B cell (primary cell): ENCODE data around the gene SMIM9. TPM values are rescaled to one million over a fixed set of nuclear protein-coding genes. Genes with fewer than 3 reads are reported as not detected.
A peak's percentile ranks its signal among the peaks of the same experiment; 100 is the strongest.

Source experiments
- ATAC-seq: fragments of 200-7000 bp; cut with Tn5 transposase; one replicate; pipeline ENCODE4 v1.10.0; 2021; ENCODE audit warnings: low read depth, mild to moderate bottlenecking, moderate number of reproducible peaks, moderate library complexity
- CTCF ChIA-PET: fragments of 350-600 bp; sonication (Branson Sonifier 250); formaldehyde crosslinking; loops from one replicate; lab custom pipeline; 2021; ENCODE audit warnings: antibody characterized with exemption, inconsistent platforms; lab: Charles Lee
- POLR2A ChIA-PET: fragments of 350-600 bp; sonication (Branson Sonifier 250); formaldehyde crosslinking; loops from one replicate; lab custom pipeline; 2021; ENCODE audit warnings: antibody characterized with exemption; lab: Charles Lee
- DNase-seq: peaks from one replicate; pipeline ENCODE4 v3.0.0; 2013
- H2AFZ ChIP-seq: 2 replicates; pipeline ENCODE4 v1.6.1; 2012; ENCODE audit warnings: mild to moderate bottlenecking, low read depth, low read length; ENCODE audit not compliant: insufficient read depth, poor library complexity, severe bottlenecking
- H3K27ac ChIP-seq, 2 donors: 1 replicate in 1 of 2; 2 replicates in 1 of 2; pipeline ENCODE4 v1.5.1; 2012 to 2013; ENCODE audit warnings: low read length in 2 of 2, mild to moderate bottlenecking in 2 of 2, moderate library complexity in 1 of 2
- H3K27me3 ChIP-seq, 4 experiments: fragments of 200-600 bp in 1 of 4; sonication (generic) in 1 of 4; replicated peaks in 1 of 4; 1 replicate in 2 of 4; 2 replicates in 2 of 4; pipeline versions ENCODE4 v1.6.1 to v1.7.0; 2013 to 2016; ENCODE audit warnings: low read length in 3 of 4, mild to moderate bottlenecking in 2 of 4, mixed read lengths in 1 of 4, moderate library complexity in 1 of 4; ENCODE audit not compliant: insufficient read depth in 4 of 4, control insufficient read depth in 3 of 4; ENCODE audit errors: control extremely low read depth in 1 of 4
- H3K36me3 ChIP-seq, 2 experiments: replicated peaks in 1 of 2; 1 replicate in 1 of 2; 2 replicates in 1 of 2; pipeline versions ENCODE4 v1.6.1 to v1.7.1; 2013; ENCODE audit warnings: low read length in 1 of 2; ENCODE audit not compliant: insufficient read depth in 2 of 2, control insufficient read depth in 1 of 2; ENCODE audit errors: control extremely low read depth in 1 of 2, extremely low read depth in 1 of 2
- H3K4me1 ChIP-seq, 2 donors: fragments of 200-600 bp in 1 of 2; sonication (generic) in 1 of 2; 1 replicate in 1 of 2; 2 replicates in 1 of 2; pipeline versions ENCODE4 v1.5.1 to v1.6.1; 2013 to 2017; ENCODE audit warnings: low read length in 2 of 2; ENCODE audit not compliant: control insufficient read depth in 2 of 2, insufficient read depth in 2 of 2
- H3K4me2 ChIP-seq: replicated peaks from 2 replicates; pipeline ENCODE3; 2012; ENCODE audit warnings: mild to moderate bottlenecking, low read depth, low read length; ENCODE audit not compliant: poor library complexity, severe bottlenecking
- H3K4me3 ChIP-seq, 5 experiments: fragments of 200-600 bp in 1 of 5; sonication (generic) in 1 of 5; 1 replicate in 3 of 5; 2 replicates in 2 of 5; pipeline versions ENCODE4 v1.5.1 to v1.7.0; 2011 to 2016; ENCODE audit warnings: low read length in 4 of 5, mild to moderate bottlenecking in 4 of 5, low read depth in 2 of 5, control low read depth in 1 of 5, moderate library complexity in 1 of 5; ENCODE audit not compliant: insufficient read depth in 1 of 5; ENCODE audit errors: control extremely low read depth in 1 of 5, extremely low read depth in 1 of 5
- H3K79me2 ChIP-seq: fragments of 200-600 bp; sonication (generic); one replicate; pipeline ENCODE4 v1.6.0; 2016; ENCODE audit warnings: low read length; ENCODE audit not compliant: control insufficient read depth, insufficient read depth
- H3K9ac ChIP-seq: fragments of 200-600 bp; sonication (generic); 2 replicates; pipeline ENCODE4 v1.6.1; 2017; ENCODE audit warnings: mild to moderate bottlenecking, low read length, moderate library complexity
- H3K9me3 ChIP-seq, 3 donors: one replicate each; pipeline versions ENCODE4 v1.6.1 to v1.7.1; 2013; ENCODE audit warnings: low read length in 2 of 3; ENCODE audit not compliant: control insufficient read depth in 2 of 3, insufficient read depth in 1 of 3; ENCODE audit errors: control extremely low read depth in 1 of 3
- H4K20me1 ChIP-seq: 2 replicates; pipeline ENCODE4 v1.6.0; 2012; ENCODE audit warnings: mild to moderate bottlenecking, low read length; ENCODE audit not compliant: insufficient read depth, control insufficient read depth, poor library complexity, severe bottlenecking
- H3K27ac Mint-ChIP-seq: one replicate; pipeline ENCODE4 v1.8.0; 2021; ENCODE audit warnings: mixed read lengths
- H3K27me3 Mint-ChIP-seq: one replicate; pipeline ENCODE4 v1.8.0; 2021; ENCODE audit warnings: mixed read lengths
- H3K4me1 Mint-ChIP-seq: one replicate; pipeline ENCODE4 v1.8.0; 2021; ENCODE audit warnings: mixed read lengths
- H3K4me3 Mint-ChIP-seq: one replicate; pipeline ENCODE4 v1.8.0; 2021; ENCODE audit warnings: mixed read lengths
- H3K9me3 Mint-ChIP-seq: one replicate; pipeline ENCODE4 v1.8.0; 2022; ENCODE audit warnings: mixed read lengths; ENCODE audit not compliant: insufficient read depth
- EZH2 ChIP-seq: IDR thresholded peaks from 2 replicates; pipeline ENCODE4 v1.6.1; 2012; ENCODE audit warnings: borderline replicate concordance, low read depth, mild to moderate bottlenecking, moderate library complexity, low read length; ENCODE audit not compliant: insufficient read depth, poor library complexity, severe bottlenecking
- WGBS: methylation state at CpG from one replicate; pipeline ENCODE4 v1.1.5; 2013; ENCODE audit warnings: missing lambda C conversion rate; ENCODE audit not compliant: insufficient coverage; 5-methylcytosine and 5-hydroxymethylcytosine counted together
- intact Hi-C: fragments of 100-400 bp; cut with micrococcal nuclease; formaldehyde crosslinking; loops from one replicate; pipeline ENCODE4 v1.10.0; 2022
- polyA plus RNA-seq: library from polyadenylated mRNA; depleted of rRNA; stranded (reverse); fragments of >200 nt; gene quantifications from 2 replicates; pipeline ENCODE4 v1.2.3, GENCODE V29; 2012
- total RNA-seq, 2 donors: library from RNA; stranded (reverse); fragments of 120-200 nt in 1 of 2; gene quantifications; 1 replicate in 1 of 2; 2 replicates in 1 of 2; pipeline versions ENCODE4 v1.2.3 to v1.2.4, GENCODE V29; 2013 to 2022
- TF ChIP-seq, protein P1 (sequence below): fragments of 200-600 bp; IDR thresholded peaks from one replicate; pipeline ENCODE4 v1.8.0; 2022; ENCODE audit warnings: antibody characterized with exemption, mild to moderate bottlenecking

SMIM9 gene
- total and polyA plus RNA-seq, 2 donors (not counting 1 experiment from before 2014, with no cell fraction given) = not detected

DNA sequence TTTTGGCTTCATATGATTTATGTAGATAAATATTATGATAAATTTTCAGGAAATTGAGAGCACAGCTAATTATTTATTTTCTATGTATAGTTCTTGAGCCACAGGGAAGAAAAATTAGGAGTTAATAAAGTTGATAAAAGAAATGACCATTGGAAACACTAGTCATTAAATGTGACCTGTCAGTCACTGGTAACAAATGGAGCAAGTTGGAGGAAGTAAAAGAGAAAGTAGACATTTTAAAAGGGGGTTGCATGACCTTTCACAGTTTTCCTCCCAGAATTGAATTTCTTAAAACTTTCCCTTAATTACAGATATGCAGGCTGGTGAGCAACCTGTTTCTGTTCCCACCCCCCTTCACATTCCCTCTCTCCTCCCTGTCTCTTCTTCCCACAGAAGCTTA is 5.3 kb downstream of the SMIM9 start:
- no peak overlapping the region for H3K27ac ChIP-seq
- peaks cover 21 to 27% of the 10 kb centered on the region in 2 donors for H3K4me1 ChIP-seq
- no peaks in the 10 kb centered on the region for H3K79me2 ChIP-seq
- Mint-ChIP-seq H3K27me3 (no peaks in the 10 kb centered on the region), H3K4me1 (peaks cover 29% of the 10 kb centered on the region), H3K4me3 (no peak overlapping the region), H3K9me3 (no peaks in the 10 kb centered on the region), H3K27ac (peak overlapping the region; percentile 79)
- ATAC-seq (no peak), DNase-seq (no peak)
- no peaks in the 10 kb centered on the region for H3K9me3 ChIP-seq
- no peaks in the 10 kb centered on the region for H4K20me1 ChIP-seq
- H3K27me3 ChIP-seq = no peaks in the 10 kb centered on the region
- H3K9ac ChIP-seq = no peak overlapping the region
- intact Hi-C loops = no loop called here
- H3K4me2 ChIP-seq = no peak overlapping the region
- ChIA-PET CTCF (interaction anchor here (1.0 kb wide), 1 partner anchor 11 kb away, joined by 3 read pairs; no protein-coding TSS in a partner anchor), POLR2A (no interaction called here)
- no peak for TF ChIP-seq EZH2
- TF ChIP-seq, protein P1, sequence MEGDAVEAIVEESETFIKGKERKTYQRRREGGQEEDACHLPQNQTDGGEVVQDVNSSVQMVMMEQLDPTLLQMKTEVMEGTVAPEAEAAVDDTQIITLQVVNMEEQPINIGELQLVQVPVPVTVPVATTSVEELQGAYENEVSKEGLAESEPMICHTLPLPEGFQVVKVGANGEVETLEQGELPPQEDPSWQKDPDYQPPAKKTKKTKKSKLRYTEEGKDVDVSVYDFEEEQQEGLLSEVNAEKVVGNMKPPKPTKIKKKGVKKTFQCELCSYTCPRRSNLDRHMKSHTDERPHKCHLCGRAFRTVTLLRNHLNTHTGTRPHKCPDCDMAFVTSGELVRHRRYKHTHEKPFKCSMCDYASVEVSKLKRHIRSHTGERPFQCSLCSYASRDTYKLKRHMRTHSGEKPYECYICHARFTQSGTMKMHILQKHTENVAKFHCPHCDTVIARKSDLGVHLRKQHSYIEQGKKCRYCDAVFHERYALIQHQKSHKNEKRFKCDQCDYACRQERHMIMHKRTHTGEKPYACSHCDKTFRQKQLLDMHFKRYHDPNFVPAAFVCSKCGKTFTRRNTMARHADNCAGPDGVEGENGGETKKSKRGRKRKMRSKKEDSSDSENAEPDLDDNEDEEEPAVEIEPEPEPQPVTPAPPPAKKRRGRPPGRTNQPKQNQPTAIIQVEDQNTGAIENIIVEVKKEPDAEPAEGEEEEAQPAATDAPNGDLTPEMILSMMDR = no peak
- H3K36me3 ChIP-seq = no peaks in the 10 kb centered on the region
- peak overlapping the region; percentile 57 for H2AFZ ChIP-seq
- no peak overlapping the region for H3K4me3 ChIP-seq

DNA sequence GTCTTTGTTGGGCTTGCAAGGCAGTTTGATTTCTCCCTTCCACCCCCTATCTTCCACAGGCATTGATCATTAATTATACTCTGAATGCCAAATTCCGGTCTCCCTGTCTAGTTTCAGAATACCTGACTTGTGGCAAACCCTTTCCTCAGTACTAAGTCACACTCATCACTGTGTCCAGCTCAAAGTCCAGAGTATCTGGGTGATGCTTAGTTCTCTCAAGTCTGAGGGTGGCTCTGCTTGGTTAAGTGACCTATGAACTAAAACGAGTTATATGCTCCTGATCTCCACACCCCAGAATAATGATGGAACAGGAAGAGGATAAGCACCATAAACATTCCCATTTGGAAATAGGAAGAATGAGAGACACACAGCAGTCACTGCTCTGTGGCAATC is 6.5 kb downstream of the SMIM9 start:
- DNase-seq (no peak), ATAC-seq (no peak)
- Histone ChIP-seq H3K27ac (peak overlapping the region; percentile 47 to 75), H3K27me3 (no peaks in the 10 kb centered on the region), H2AFZ (peak overlapping the region; percentile 43), H3K4me2 (peak overlapping the region; percentile 48), H4K20me1 (no peaks in the 10 kb centered on the region), H3K9me3 (no peaks in the 10 kb centered on the region), H3K4me1 (peaks cover 21 to 27% of the 10 kb centered on the region in 2 donors), H3K9ac (peak overlapping the region; percentile 5), H3K4me3 (peak overlapping the region in 1 of 5 experiments; percentile 8), H3K36me3 (no peaks in the 10 kb centered on the region), H3K79me2 (no peaks in the 10 kb centered on the region)
- no peaks in the 10 kb centered on the region for H3K27me3 Mint-ChIP-seq
- H3K4me1 Mint-ChIP-seq = peaks cover 29% of the 10 kb centered on the region
- ChIA-PET POLR2A (interaction anchor here (0.8 kb wide), 1 partner anchor 77 kb away, joined by 3 read pairs; the partner anchor contains the start of gene GAB3), CTCF (interaction anchor here (1.0 to 2.0 kb wide), 3 partner anchors 9 to 12 kb away, joined by 3 to 7 read pairs (median 4); no protein-coding TSS in a partner anchor)
- no CpG with 5 or more reads among the region's 2 CpGs for WGBS
- no peaks in the 10 kb centered on the region for H3K9me3 Mint-ChIP-seq
- peak overlapping the region; percentile 41 for H3K4me3 Mint-ChIP-seq
- H3K27ac Mint-ChIP-seq = peak overlapping the region; percentile 84
- intact Hi-C loops = no loop called here
- TF ChIP-seq, protein P1 = no peak
- no peak for TF ChIP-seq EZH2
